ENCODE results near the gene KDM4B. TPM values are rescaled to one million over a fixed set of nuclear protein-coding genes. Genes with fewer than 3 reads are reported as not detected.

KDM4B gene
- total RNA-seq, 4 donors from 2014 or later = 28.7 to 75.1 (median 46.1) TPM

- H3K4me1 ChIP-seq = peaks cover 0 to 33% (median 15%) of the 10 kb centered on the region in 4 donors
- H3K27ac ChIP-seq = no peak overlapping the region
- TF ChIP-seq POLR2A (IDR thresholded peaks at IDR 0.05) = no peak
- TF ChIP-seq CTCF (IDR thresholded peaks at IDR 0.05) = no peak
- DNase-seq = no peak
- no peaks in the 10 kb centered on the region for H3K9me3 ChIP-seq
- H3K4me3 ChIP-seq = no peak overlapping the region
- H3K27me3 ChIP-seq = no peaks in the 10 kb centered on the region
- H3K36me3 ChIP-seq = peaks cover 0 to 39% (median 0%) of the 10 kb centered on the region in 3 donors
These were observed 156.5 kb downstream of the KDM4B start for GRCh38 chr19:5125376-5125775.

- Histone ChIP-seq H3K4me1 (peaks cover 0 to 33% (median 15%) of the 10 kb centered on the region in 4 donors), H3K27ac (peak overlapping the region in 1 of 4 donors; percentile 90), H3K36me3 (peaks cover 0 to 33% (median 0%) of the 10 kb centered on the region in 3 donors), H3K9me3 (no peaks in the 10 kb centered on the region), H3K4me3 (no peak overlapping the region), H3K27me3 (no peaks in the 10 kb centered on the region)
- no peak for TF ChIP-seq CTCF (IDR thresholded peaks at IDR 0.05)
- TF ChIP-seq POLR2A (IDR thresholded peaks at IDR 0.05) = no peak
- no peak for DNase-seq
These were observed 157.0 kb downstream of the KDM4B start for GRCh38 chr19:5125797-5126497.

GRCh38 chr19:5126498-5127223, 157.7 kb downstream of the KDM4B start:
- DNase-seq = peak in 1 of 3 donors; percentile 53
- peak overlapping the region in 1 of 4 donors; percentile 90 for H3K27ac ChIP-seq
- no peaks in the 10 kb centered on the region for H3K27me3 ChIP-seq
- no peaks in the 10 kb centered on the region for H3K9me3 ChIP-seq
- TF ChIP-seq CTCF (IDR thresholded peaks at IDR 0.05) = no peak
- no peak for TF ChIP-seq POLR2A (IDR thresholded peaks at IDR 0.05)
- H3K4me1 ChIP-seq = peaks cover 0 to 33% (median 15%) of the 10 kb centered on the region in 4 donors
- peaks cover 0 to 27% (median 0%) of the 10 kb centered on the region in 3 donors for H3K36me3 ChIP-seq
- no peak overlapping the region for H3K4me3 ChIP-seq

- Histone ChIP-seq H3K9me3 (no peaks in the 10 kb centered on the region), H3K27ac (peak overlapping the region in 1 of 4 donors; percentile 90), H3K4me1 (peaks cover 0 to 38% (median 15%) of the 10 kb centered on the region in 4 donors)
These were observed 158.8 kb downstream of the KDM4B start for GRCh38 chr19:5127717-5128116.

More at GRCh38 chr19:5127717-5128116, 158.8 kb downstream of the KDM4B start:
- TF ChIP-seq POLR2A (IDR thresholded peaks at IDR 0.05) (no peak), CTCF (IDR thresholded peaks at IDR 0.05) (no peak)
- DNase-seq = peak in 2 of 3 donors; percentile 73 to 77
- Histone ChIP-seq H3K27me3 (no peaks in the 10 kb centered on the region), H3K4me3 (no peak overlapping the region), H3K36me3 (peaks cover 0 to 25% (median 0%) of the 10 kb centered on the region in 3 donors)

Measured in Peyer's patch (tissue), 4 donors.